ENCODE measurements around the gene SDK1.

GRCh38 chr7:4030346-4030950, 729.4 kb downstream of the SDK1 start:
- TF ChIP-seq SUZ12 (IDR thresholded peaks at IDR 0.05) (no peak), FOXA1 (IDR thresholded peaks at IDR 0.05) (no peak), ELF4 (IDR thresholded peaks at IDR 0.05) (no peak), NFRKB (IDR thresholded peaks at IDR 0.05) (no peak), LEF1 (IDR thresholded peaks at IDR 0.05; ENCODE audit: borderline replicate concordance) (no peak), ARNT (IDR thresholded peaks at IDR 0.05) (no peak), BHLHE40 (IDR thresholded peaks at IDR 0.05; ENCODE audit: borderline replicate concordance) (no peak), SP1 (IDR thresholded peaks at IDR 0.05) (no peak), PKNOX1 (IDR thresholded peaks at IDR 0.05) (no peak), TARDBP (IDR thresholded peaks at IDR 0.05) (no peak), FOXM1 (IDR thresholded peaks at IDR 0.05; ENCODE audit: borderline replicate concordance) (no peak), HDGF (IDR thresholded peaks at IDR 0.05; ENCODE audit: borderline replicate concordance) (no peak), FOXK2 (IDR thresholded peaks at IDR 0.05) (no peak), CTBP1 (IDR thresholded peaks at IDR 0.05; ENCODE audit: borderline replicate concordance) (no peak)
